Muscle layer of duodenum (tissue), 2 donors: ENCODE measurements around the gene NBPF4.
"Not testable (repeated sequence)": the region's sequence is repeated elsewhere in the genome, so short reads cannot be mapped to it uniquely, and the experiment has no call there.

Experiments used
- H3K27ac ChIP-seq: one replicate; pipeline ENCODE4 v1.7.0; 2013; ENCODE audit warnings: mild to moderate bottlenecking, low read length
- H3K27me3 ChIP-seq: one replicate; pipeline ENCODE4 v1.7.0; 2013; ENCODE audit warnings: low read depth, mild to moderate bottlenecking, control low read depth, low read length
- H3K36me3 ChIP-seq, 2 donors: one replicate each; pipeline ENCODE4 v1.7.0; 2013; ENCODE audit warnings: low read length in 2 of 2, control low read depth in 1 of 2, mild to moderate bottlenecking in 1 of 2; ENCODE audit not compliant: insufficient read depth in 2 of 2, control insufficient read depth in 1 of 2
- H3K4me1 ChIP-seq, 2 donors: one replicate each; pipeline ENCODE4 v1.7.0; 2013; ENCODE audit warnings: low read length in 2 of 2, mild to moderate bottlenecking in 2 of 2, control low read depth in 1 of 2, moderate library complexity in 1 of 2; ENCODE audit not compliant: insufficient read depth in 2 of 2, control insufficient read depth in 1 of 2
- H3K4me3 ChIP-seq, 2 donors: one replicate each; pipeline ENCODE4 v1.7.0; 2013; ENCODE audit warnings: low read length in 2 of 2, low read depth in 1 of 2, mild to moderate bottlenecking in 1 of 2
- H3K9me3 ChIP-seq, 2 donors: one replicate each; pipeline ENCODE4 v1.7.0; 2013; ENCODE audit warnings: low read length in 2 of 2, control low read depth in 1 of 2, mild to moderate bottlenecking in 1 of 2; ENCODE audit not compliant: control insufficient read depth in 1 of 2
- donor health status: healthy.

NBPF4 gene

DNA sequence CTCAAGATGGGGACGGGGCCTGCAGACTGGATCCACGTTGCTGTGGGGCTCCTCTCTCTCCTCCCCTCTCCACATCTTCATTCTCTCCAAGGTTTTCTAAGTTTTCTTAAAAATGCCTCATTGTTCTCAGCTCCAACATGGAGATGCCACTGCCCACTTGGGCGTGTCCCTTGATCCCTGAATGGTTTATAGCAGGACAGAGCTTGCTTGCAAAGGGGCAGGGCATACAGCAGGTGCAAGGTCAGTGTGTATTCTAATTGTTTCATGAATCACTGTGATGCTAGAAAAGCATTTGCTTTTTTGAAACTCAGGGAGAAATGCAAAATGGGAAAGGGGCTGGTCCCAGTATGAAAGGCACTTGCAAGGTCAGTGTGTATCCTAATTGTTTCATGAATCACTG is 13.9 kb downstream of the NBPF4 start:
- H3K9me3 ChIP-seq, H3K27me3 ChIP-seq, H3K4me3 ChIP-seq, H3K4me1 ChIP-seq, H3K27ac ChIP-seq, H3K36me3 ChIP-seq: not testable (repeated sequence)

DNA sequence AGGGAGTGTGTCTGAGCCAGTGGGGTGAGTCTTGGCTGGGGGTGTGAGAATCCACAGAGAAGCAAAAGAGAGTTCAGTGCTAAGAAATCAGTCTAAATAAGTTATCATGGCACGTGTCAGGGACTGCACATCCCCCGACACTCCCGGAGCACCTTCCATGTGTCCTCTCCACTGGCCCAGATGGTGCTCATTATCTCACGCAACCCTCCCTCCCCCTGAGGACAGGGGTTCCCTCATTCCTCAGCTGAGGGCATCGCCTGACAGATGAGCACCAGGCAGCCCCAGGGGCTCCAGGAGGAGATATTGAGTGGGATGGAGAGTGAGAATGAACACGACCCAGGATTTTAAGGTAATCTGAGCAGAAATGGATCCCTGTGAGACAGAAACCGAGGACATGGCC is 16.1 kb downstream of the NBPF4 start:
- H3K4me1 ChIP-seq, H3K27ac ChIP-seq, H3K9me3 ChIP-seq, H3K27me3 ChIP-seq, H3K36me3 ChIP-seq, H3K4me3 ChIP-seq: not testable (repeated sequence)

DNA sequence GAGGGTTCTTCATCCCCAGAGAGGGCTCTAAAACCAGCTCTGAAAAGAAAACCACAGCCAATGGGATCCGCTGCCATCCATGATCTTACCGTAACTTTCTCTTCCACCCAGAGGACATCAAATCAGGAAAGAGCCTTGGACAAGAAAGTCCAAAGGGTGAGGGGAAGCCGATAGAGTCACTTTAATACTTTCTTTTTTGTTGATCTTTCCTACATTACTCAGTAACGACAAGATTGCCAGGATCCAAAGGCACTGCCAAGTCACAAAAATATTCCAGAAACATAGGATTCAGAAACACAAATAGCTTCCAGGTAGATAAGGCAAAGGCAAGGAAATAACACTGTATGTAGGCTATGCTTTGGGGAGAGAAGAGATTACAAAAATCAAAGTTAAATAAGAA is 17.0 kb downstream of the NBPF4 start:
- H3K27me3 ChIP-seq, H3K36me3 ChIP-seq, H3K4me1 ChIP-seq, H3K4me3 ChIP-seq, H3K9me3 ChIP-seq, H3K27ac ChIP-seq: not testable (repeated sequence)

DNA sequence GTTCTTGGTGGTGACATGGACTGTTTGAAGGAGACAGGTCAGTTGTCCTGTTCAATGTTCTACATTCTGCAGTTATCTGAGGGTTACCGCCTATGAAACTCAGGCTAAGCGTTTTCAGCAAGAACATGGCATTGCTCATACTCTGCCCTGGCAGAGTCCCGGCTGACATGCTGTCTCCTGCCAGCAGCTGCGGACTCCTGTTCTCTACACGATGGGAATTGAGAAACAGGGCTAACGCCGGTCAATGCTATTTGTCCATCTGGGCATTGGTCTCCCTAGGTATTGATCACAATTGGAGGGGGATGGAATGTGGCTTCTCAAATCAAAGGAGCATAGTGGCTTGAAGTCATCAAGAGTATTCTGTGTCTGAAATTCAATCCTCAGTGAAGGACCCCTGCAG is 20.6 kb downstream of the NBPF4 start:
- H3K27me3 ChIP-seq, H3K9me3 ChIP-seq, H3K36me3 ChIP-seq, H3K4me3 ChIP-seq, H3K27ac ChIP-seq, H3K4me1 ChIP-seq: not testable (repeated sequence)

DNA sequence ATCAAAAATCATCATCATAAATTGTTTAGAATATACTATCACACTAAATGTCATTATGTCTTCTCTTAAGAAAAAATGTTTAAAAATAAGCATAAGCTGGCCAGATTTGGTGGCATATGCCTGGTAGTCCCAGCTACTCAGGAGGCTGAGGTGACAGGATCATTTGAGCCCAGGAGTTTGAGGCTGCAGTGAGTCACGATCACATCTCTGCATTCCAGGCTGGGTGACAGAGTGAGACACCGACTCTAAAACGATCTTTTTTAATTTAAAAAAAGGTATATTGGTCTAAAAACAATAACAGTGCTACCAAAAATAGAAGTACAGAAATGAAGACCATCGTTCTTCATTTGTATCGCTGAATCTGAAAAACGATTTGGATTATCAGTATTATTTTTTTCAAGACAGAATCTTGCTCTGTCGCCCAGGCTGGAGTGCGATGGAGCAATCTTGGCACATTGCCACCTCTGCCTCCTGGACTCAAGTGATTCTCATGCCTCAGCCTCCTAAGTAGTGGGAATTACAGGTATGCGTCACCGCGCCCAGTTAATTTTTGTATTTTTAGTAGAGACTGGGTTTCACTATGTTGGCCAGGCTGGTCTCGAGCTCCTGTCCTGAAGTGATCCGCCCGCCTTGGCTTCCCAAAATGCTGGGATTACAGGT is 26.2 kb downstream of the NBPF4 start:
- not testable (repeated sequence) for H3K4me1 ChIP-seq, H3K36me3 ChIP-seq, H3K27me3 ChIP-seq, H3K9me3 ChIP-seq, H3K27ac ChIP-seq, H3K4me3 ChIP-seq

DNA sequence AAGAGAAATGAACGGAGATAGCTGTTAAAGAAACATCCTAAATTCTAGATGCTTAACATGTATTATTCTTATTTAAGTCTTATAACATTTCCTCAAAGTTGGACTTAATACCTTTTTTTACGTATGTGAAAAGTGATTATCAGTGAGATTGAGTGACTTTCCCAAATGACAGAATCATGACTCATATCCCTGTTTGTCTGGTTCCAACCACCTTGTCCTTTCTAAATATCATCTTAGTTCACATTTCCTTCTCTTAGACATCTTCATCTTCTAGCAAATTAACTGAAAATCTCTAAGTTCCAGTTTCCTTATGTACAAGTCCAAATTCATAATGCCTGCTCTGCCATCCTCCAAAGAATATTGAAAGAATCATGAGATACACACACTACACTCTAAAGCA is 26.9 kb downstream of the NBPF4 start:
- H3K27me3 ChIP-seq, H3K27ac ChIP-seq, H3K36me3 ChIP-seq, H3K4me1 ChIP-seq, H3K9me3 ChIP-seq, H3K4me3 ChIP-seq: not testable (repeated sequence)

DNA sequence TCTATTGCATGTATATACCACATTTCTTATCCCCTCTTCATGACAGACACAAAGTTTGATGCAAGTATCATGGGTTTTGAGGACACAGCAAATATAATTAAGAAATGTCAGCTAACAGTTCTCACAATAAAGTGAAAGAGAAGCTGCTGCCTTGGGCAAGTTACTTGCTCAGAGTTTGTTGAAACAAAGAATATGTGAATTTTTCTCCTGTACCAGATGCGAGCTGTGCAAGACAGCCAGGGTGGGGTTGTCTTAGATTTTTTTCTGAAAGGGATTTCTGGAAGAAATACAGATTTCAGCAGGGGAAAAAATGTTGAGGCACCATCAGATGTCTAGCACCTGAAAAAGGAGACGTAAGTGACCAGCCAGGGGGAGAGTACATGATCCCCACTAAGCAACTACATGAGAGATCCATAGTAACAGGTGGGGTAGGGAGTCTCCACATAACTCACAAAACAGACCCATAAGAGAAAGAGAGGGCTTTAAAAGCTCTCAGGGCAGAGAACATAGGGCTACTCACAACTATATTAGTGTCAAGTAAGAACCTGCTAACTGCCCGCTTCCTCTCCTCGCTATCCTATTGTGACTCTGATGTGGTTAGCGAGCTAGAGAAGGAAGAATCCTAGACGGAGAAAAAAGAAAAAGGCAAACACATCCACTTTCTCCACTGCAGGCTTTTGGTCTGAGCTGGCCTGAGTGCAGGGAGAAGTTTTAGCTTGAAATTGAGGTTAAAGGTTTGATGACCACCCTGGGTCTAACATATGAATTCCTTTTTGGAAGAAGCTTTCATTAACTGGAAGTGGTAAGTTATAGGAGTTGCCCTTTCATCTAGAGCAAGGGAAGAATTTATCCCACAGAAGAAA is 27.6 kb downstream of the NBPF4 start:
- not testable (repeated sequence) for H3K27me3 ChIP-seq, H3K4me3 ChIP-seq, H3K36me3 ChIP-seq, H3K4me1 ChIP-seq, H3K27ac ChIP-seq, H3K9me3 ChIP-seq

DNA sequence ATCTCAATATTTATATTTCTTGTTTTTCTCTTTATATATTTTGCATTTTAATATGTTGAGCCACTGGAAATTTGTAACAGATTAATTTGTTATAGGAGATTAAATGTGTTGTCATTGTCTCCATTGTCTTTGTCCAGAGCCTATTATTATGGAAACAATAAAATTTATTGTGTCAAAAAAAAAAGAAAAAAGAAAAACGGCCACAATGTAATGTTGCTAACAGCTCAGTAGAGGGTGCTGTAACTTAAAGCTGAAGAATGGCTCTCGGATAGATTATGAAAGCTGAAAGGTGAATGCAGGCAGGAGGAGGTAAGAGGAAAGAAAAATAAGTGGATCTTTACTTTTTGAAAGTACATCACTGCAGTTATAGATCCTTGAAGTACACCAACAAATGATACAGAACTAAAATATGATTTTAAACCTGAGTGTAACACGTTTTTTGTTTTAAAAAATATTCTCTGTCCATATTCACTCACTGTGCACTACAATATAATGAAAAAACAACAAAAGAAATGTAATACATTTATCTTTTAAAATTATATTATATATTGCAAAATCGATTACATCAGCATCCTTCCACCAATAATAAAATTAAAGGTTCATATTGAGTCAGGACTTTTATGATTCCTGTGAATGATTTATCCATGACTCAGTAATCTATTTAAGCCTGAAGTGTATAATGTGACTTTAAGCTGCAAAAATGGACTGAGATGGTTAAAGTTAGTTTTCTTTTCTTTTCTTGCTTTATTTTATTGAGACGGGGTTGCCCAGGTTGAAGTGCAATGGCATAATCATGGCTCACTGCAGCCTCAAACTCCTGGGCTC is 29.0 kb downstream of the NBPF4 start:
- H3K36me3 ChIP-seq = not testable (repeated sequence)

DNA sequence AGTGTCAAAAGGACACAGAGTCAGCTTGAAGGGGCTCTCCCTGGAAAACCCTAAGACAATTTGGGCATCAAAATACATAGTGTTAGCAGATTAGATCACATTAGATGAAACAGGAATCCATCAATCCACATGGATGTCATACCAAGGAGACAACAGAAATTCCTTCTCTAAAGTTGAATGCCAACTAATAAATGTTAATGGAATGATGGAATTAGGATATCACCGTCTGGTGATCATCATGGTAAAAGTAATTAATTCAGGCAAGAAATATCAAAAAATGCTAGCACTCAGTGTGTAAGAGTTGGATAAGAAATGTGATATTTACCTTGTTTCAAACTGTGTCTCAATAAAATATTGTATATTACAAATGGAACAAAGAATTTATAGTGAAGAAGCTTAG is 32.9 kb downstream of the NBPF4 start:
- H3K4me1 ChIP-seq = no peaks in the 10 kb centered on the region
- H3K36me3 ChIP-seq = no peaks in the 10 kb centered on the region
- no peak overlapping the region for H3K27ac ChIP-seq
- H3K9me3 ChIP-seq = no peaks in the 10 kb centered on the region
- H3K4me3 ChIP-seq = no peak overlapping the region
- no peaks in the 10 kb centered on the region for H3K27me3 ChIP-seq

More for the DNA sequence above, 29.0 kb downstream of the NBPF4 start:
- H3K4me1 ChIP-seq, H3K27ac ChIP-seq, H3K27me3 ChIP-seq, H3K9me3 ChIP-seq, H3K4me3 ChIP-seq: not testable (repeated sequence)

DNA sequence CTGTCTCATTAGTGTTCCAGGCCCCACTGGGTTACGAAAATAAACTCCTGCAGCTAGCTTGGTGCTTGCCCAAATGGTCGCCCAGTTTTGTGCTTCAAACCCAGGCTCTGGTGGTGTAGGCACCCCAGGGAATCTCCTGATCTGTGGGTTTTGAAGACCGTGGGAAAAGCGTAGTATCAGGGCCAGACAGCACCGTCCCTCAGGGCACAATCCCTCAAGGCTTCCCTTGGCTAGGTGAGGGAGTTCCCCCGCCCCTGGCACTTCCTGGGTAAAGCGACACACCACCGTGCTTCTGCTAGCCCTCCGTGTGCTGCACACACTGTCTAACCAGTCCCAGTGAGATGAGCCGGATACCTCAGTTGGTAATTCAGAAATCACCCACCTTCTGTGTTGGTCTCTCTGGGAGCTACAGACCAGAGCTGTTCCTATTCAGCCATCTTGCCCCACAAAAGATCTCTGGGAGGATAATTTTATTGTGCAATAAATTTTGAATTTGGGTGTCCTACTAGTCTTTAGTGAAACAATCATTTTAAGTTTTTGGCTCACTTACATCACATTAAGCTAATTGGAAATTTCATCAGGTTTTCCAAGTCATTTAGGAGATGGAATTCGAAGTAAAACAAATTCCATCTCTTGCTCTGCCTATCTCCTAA is 34.3 kb downstream of the NBPF4 start:
- Histone ChIP-seq H3K27ac (no peak overlapping the region), H3K4me3 (no peak overlapping the region), H3K36me3 (no peaks in the 10 kb centered on the region), H3K4me1 (no peaks in the 10 kb centered on the region), H3K27me3 (no peaks in the 10 kb centered on the region), H3K9me3 (no peaks in the 10 kb centered on the region)

DNA sequence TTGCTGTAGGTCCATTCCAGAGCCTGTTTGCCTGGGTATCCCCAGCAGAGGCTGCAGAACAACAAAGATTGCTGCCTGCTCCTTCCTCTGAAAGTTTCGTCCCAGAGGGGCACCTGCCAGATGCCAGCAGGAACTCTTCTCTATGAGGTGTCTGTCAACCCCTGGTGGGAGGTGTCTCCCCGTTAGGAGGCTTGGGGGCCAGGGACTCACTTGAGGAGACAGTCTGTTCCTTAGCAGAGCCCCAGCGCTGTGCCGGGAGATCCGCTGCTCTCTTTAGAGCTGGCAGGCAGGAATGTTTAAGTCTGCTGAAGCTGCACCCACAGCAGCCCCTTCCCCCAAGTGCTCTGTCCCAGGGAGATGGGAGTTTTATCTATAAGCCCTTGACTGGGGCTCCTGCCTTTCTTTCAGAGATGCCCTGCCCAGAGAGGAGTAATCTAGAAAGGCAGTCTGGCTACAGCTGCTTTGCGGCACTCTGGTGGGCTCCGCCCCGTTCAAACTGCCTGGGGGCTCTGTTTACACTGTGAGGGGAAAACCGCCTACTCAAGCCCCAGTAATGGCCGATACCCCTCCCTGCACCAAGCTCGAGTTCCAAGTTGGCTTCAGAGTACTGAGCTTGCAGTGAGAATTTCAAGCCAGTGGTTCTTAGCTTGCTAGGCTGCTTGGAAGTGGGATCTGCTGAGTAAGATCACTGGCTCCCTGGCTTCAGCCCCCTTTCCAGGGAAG is 35.0 kb downstream of the NBPF4 start:
- Histone ChIP-seq H3K27me3 (no peaks in the 10 kb centered on the region), H3K27ac (no peak overlapping the region), H3K4me1 (no peaks in the 10 kb centered on the region), H3K9me3 (no peaks in the 10 kb centered on the region), H3K36me3 (no peaks in the 10 kb centered on the region), H3K4me3 (no peak overlapping the region)
